DOHH2 (cell line): Measurements from ENCODE around the gene C6orf52.

Experiments
- EZH2phosphoT487 ChIP-seq: fragments of 200-600 bp; sonication (generic); IDR thresholded peaks from 2 replicates; pipeline ENCODE4 v1.6.1; 2017; ENCODE audit warnings: borderline replicate concordance, mild to moderate bottlenecking, antibody characterized with exemption, low read length, moderate library complexity, mixed read lengths
- TF ChIP-seq, protein P1 (sequence below): fragments of 200-600 bp; sonication (generic); IDR thresholded peaks from one replicate; pipeline ENCODE4 v1.5.1; 2014; ENCODE audit warnings: antibody characterized with exemption, mild to moderate bottlenecking, low read depth, low read length; ENCODE audit not compliant: poor library complexity, severe bottlenecking

DNA sequence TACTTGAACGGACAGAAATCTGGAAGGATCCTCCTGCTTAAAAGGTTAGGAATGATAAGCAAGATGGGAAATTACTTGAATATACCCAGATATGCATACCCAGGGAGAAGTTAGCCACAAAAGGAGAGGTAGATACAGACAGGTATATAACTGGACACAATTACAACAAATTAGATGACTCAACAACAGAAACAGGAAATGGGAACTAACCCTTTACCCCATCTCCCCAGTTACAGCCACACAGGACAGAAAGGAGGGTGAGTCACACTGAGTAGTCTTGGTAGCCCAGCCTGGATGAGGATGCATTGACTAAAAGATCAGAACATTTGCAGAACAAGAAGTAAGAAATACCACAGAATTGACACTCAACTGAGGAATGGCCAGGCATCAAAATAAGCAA lies 61.2 kb downstream of the C6orf52 start:
- TF ChIP-seq, protein P1, sequence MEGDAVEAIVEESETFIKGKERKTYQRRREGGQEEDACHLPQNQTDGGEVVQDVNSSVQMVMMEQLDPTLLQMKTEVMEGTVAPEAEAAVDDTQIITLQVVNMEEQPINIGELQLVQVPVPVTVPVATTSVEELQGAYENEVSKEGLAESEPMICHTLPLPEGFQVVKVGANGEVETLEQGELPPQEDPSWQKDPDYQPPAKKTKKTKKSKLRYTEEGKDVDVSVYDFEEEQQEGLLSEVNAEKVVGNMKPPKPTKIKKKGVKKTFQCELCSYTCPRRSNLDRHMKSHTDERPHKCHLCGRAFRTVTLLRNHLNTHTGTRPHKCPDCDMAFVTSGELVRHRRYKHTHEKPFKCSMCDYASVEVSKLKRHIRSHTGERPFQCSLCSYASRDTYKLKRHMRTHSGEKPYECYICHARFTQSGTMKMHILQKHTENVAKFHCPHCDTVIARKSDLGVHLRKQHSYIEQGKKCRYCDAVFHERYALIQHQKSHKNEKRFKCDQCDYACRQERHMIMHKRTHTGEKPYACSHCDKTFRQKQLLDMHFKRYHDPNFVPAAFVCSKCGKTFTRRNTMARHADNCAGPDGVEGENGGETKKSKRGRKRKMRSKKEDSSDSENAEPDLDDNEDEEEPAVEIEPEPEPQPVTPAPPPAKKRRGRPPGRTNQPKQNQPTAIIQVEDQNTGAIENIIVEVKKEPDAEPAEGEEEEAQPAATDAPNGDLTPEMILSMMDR, result no peak
- no peak for TF ChIP-seq EZH2phosphoT487
